ENCODE results near the gene KIF15.

Gene KIF15

DNA sequence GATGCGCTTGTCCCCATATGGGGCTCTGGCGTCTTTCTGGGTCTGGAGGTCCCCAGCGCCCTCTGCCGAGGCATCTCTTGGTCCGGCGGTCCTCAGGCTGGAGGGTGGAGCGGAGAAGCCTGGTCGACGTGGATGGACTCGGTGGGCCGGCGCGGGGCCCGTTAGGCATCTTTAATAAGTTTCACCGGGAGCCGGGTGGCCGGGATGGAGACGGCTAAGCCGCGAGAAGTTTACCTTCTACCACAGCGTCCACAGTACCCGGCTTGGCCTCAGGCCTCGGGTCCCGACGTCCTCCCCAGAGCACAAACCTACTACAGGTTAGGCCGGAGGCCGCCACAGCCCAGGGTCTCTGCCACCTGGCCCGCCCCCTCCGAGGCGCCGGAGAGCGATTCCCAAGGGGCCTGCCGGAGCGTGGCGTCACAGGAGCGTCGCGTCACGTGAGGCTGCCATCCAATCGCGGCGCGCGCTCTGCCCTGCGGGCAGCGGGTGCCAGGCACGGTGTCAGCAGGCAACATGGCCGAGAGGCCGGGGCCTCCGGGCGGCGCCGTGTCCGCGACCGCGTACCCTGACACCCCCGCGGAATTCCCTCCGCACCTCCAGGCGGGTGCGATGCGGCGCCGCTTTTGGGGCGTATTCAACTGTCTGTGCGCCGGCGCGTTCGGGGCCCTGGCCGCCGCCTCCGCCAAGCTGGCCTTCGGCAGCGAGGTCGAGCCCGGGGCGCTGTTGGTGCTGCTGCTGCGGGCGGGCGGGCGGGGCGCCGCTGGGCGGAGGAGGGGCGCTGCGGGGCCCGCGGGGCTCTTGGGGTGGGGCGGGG, 100.0 kb downstream of the KIF15 start, which contains the start of gene TMEM42 (continued):
- TF ChIP-seq, protein P1, sequence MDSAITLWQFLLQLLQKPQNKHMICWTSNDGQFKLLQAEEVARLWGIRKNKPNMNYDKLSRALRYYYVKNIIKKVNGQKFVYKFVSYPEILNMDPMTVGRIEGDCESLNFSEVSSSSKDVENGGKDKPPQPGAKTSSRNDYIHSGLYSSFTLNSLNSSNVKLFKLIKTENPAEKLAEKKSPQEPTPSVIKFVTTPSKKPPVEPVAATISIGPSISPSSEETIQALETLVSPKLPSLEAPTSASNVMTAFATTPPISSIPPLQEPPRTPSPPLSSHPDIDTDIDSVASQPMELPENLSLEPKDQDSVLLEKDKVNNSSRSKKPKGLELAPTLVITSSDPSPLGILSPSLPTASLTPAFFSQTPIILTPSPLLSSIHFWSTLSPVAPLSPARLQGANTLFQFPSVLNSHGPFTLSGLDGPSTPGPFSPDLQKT (IDR thresholded peaks at IDR 0.05; ENCODE audit: borderline replicate concordance, low read depth, low read length) = no peak
- TF ChIP-seq KLF7 (tag by site-specific recombination; IDR thresholded peaks at IDR 0.05; ENCODE audit: borderline replicate concordance) (no peak), ZNF660 (tag by site-specific recombination; IDR thresholded peaks at IDR 0.05) (0 out of 2 replicates have a peak, but pooled peaks have one; percentile 10), ZNF549 (tag by site-specific recombination; IDR thresholded peaks at IDR 0.05) (no peak), SCRT2 (tag by site-specific recombination; IDR thresholded peaks at IDR 0.05) (no peak; the same call in 1 of the 2 replicates), ZNF76 (tag by site-specific recombination; IDR thresholded peaks at IDR 0.05; ENCODE audit: borderline replicate concordance, low read depth) (peak; percentile 33; the same call in 1 of the 2 replicates), ZNF133 (tag by site-specific recombination; IDR thresholded peaks at IDR 0.05) (no peak), ZBTB48 (tag by site-specific recombination; IDR thresholded peaks at IDR 0.05) (no peak), EGR2 (tag by site-specific recombination; IDR thresholded peaks at IDR 0.05; ENCODE audit: low read depth) (no peak), ZNF114 (tag by site-specific recombination; IDR thresholded peaks at IDR 0.05) (no peak), ZNF121 (tag by site-specific recombination; IDR thresholded peaks at IDR 0.05) (peak; percentile 90), ZFHX2 (tag by site-specific recombination; conservative IDR thresholded peaks at IDR 0.05) (no peak), ZNF292 (tag by site-specific recombination; IDR thresholded peaks at IDR 0.05; ENCODE audit: borderline replicate concordance, low read depth) (no peak), ZNF530 (tag by site-specific recombination; IDR thresholded peaks at IDR 0.05; ENCODE audit: low read depth) (no peak), HOXA7 (CRISPR knock-in tag; IDR thresholded peaks at IDR 0.05; ENCODE audit: borderline replicate concordance) (no peak), ZNF311 (tag by site-specific recombination; IDR thresholded peaks at IDR 0.05; ENCODE audit: borderline replicate concordance) (no peak), ZNF596 (tag by site-specific recombination; IDR thresholded peaks at IDR 0.05) (no peak), KLF16 (tag by site-specific recombination; IDR thresholded peaks at IDR 0.05) (no peak), ZNF473 (tag by site-specific recombination; IDR thresholded peaks at IDR 0.05) (no peak), TCF7L2 (IDR thresholded peaks at IDR 0.05; ENCODE audit: borderline replicate concordance, low read depth, low read length) (no peak), MYNN (tag by site-specific recombination; IDR thresholded peaks at IDR 0.05; ENCODE audit: borderline replicate concordance) (no peak)
- TF ChIP-seq, protein P2, sequence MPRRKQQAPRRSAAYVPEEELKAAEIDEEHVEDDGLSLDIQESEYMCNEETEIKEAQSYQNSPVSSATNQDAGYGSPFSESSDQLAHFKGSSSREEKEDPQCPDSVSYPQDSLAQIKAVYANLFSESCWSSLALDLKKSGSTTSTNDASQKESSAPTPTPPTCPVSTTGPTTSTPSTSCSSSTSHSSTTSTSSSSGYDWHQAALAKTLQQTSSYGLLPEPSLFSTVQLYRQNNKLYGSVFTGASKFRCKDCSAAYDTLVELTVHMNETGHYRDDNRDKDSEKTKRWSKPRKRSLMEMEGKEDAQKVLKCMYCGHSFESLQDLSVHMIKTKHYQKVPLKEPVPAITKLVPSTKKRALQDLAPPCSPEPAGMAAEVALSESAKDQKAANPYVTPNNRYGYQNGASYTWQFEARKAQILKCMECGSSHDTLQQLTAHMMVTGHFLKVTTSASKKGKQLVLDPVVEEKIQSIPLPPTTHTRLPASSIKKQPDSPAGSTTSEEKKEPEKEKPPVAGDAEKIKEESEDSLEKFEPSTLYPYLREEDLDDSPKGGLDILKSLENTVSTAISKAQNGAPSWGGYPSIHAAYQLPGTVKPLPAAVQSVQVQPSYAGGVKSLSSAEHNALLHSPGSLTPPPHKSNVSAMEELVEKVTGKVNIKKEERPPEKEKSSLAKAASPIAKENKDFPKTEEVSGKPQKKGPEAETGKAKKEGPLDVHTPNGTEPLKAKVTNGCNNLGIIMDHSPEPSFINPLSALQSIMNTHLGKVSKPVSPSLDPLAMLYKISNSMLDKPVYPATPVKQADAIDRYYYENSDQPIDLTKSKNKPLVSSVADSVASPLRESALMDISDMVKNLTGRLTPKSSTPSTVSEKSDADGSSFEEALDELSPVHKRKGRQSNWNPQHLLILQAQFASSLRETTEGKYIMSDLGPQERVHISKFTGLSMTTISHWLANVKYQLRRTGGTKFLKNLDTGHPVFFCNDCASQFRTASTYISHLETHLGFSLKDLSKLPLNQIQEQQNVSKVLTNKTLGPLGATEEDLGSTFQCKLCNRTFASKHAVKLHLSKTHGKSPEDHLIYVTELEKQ (tag by site-specific recombination; IDR thresholded peaks at IDR 0.05; ENCODE audit: borderline replicate concordance) = no peak
- TF ChIP-seq, protein P3, sequence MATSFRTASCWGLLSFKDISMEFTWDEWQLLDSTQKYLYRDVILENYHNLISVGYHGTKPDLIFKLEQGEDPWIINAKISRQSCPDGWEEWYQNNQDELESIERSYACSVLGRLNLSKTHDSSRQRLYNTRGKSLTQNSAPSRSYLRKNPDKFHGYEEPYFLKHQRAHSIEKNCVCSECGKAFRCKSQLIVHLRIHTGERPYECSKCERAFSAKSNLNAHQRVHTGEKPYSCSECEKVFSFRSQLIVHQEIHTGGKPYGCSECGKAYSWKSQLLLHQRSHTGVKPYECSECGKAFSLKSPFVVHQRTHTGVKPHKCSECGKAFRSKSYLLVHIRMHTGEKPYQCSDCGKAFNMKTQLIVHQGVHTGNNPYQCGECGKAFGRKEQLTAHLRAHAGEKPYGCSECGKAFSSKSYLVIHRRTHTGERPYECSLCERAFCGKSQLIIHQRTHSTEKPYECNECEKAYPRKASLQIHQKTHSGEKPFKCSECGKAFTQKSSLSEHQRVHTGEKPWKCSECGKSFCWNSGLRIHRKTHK (tag by site-specific recombination; IDR thresholded peaks at IDR 0.05) = no peak
- TF ChIP-seq, protein P4, sequence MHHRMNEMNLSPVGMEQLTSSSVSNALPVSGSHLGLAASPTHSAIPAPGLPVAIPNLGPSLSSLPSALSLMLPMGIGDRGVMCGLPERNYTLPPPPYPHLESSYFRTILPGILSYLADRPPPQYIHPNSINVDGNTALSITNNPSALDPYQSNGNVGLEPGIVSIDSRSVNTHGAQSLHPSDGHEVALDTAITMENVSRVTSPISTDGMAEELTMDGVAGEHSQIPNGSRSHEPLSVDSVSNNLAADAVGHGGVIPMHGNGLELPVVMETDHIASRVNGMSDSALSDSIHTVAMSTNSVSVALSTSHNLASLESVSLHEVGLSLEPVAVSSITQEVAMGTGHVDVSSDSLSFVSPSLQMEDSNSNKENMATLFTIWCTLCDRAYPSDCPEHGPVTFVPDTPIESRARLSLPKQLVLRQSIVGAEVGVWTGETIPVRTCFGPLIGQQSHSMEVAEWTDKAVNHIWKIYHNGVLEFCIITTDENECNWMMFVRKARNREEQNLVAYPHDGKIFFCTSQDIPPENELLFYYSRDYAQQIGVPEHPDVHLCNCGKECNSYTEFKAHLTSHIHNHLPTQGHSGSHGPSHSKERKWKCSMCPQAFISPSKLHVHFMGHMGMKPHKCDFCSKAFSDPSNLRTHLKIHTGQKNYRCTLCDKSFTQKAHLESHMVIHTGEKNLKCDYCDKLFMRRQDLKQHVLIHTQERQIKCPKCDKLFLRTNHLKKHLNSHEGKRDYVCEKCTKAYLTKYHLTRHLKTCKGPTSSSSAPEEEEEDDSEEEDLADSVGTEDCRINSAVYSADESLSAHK (tag by site-specific recombination; IDR thresholded peaks at IDR 0.05) = 0 out of 2 replicates have a peak, but pooled peaks have one; percentile 8
- TF ChIP-seq, protein P5, sequence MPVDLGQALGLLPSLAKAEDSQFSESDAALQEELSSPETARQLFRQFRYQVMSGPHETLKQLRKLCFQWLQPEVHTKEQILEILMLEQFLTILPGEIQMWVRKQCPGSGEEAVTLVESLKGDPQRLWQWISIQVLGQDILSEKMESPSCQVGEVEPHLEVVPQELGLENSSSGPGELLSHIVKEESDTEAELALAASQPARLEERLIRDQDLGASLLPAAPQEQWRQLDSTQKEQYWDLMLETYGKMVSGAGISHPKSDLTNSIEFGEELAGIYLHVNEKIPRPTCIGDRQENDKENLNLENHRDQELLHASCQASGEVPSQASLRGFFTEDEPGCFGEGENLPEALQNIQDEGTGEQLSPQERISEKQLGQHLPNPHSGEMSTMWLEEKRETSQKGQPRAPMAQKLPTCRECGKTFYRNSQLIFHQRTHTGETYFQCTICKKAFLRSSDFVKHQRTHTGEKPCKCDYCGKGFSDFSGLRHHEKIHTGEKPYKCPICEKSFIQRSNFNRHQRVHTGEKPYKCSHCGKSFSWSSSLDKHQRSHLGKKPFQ (tag by site-specific recombination; IDR thresholded peaks at IDR 0.05) = no peak
- TF ChIP-seq, protein P6, sequence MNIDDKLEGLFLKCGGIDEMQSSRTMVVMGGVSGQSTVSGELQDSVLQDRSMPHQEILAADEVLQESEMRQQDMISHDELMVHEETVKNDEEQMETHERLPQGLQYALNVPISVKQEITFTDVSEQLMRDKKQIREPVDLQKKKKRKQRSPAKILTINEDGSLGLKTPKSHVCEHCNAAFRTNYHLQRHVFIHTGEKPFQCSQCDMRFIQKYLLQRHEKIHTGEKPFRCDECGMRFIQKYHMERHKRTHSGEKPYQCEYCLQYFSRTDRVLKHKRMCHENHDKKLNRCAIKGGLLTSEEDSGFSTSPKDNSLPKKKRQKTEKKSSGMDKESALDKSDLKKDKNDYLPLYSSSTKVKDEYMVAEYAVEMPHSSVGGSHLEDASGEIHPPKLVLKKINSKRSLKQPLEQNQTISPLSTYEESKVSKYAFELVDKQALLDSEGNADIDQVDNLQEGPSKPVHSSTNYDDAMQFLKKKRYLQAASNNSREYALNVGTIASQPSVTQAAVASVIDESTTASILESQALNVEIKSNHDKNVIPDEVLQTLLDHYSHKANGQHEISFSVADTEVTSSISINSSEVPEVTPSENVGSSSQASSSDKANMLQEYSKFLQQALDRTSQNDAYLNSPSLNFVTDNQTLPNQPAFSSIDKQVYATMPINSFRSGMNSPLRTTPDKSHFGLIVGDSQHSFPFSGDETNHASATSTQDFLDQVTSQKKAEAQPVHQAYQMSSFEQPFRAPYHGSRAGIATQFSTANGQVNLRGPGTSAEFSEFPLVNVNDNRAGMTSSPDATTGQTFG (tag by site-specific recombination; IDR thresholded peaks at IDR 0.05; ENCODE audit: borderline replicate concordance) = no peak
